DMS79 (cell line): Measurements from ENCODE around the gene SSRP1.
"Not testable (repeated sequence)": the region's sequence is repeated elsewhere in the genome, so short reads cannot be mapped to it uniquely, and the experiment has no call there.

ENCODE experiments used
- DNase-seq: peaks from one replicate; lab custom pipeline; 2025; lab: John Stamatoyannopoulos, UW

SSRP1 gene

DNA sequence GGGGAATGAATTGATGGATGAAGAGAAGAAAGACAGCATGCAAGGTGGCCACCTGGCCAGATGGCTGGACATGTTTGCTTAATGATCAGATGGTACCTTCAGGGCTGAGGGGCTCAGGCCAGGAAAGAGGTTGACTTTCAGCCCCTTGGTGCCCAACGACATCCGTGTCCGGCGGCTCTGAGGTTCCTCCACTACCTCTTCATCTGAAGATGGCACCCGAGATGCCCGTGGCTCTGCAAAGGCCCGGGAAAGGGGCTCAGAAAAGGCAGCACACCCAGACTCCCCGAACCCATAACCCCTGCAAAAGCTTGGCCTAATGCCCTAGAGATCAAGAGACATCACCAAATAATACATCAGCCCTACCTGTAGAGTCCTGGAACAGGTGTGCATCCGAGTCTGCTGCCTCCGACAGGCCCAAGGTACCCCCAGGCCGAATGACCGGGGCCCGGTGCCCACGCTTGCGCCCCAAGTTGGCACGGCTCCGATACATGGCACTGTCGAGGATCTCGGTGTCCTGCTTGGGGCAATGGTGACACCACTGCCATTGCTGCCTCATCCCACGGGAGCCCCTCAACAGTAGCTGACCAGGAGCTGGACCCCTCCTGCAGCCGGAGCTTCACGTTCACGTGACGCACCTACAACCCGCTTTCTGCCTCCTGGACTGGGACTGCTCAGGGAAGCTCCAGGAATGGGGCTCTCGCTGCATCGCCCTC lies 33.8 kb downstream of the SSRP1 start:
- DNase-seq: no peak

DNA sequence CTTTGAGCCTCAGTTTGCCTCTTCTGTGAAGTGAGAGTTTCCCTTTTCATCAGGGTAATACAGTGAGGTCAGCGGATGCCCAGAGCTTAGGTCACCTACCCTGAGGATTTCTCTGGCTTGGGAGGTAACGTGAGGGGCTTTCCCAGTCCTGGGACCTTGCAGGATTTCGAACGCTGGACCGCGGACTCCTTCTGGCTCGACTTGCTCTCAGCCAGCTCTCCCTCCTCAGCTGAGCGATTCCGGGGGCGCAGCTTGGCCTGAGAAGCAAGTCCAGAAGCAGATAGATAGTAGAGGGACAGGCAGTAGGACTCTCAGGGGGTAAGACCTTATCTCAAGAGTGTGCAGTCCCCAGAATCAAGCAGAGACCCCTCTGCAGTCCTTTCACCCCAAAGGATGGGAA lies 34.9 kb downstream of the SSRP1 start:
- no peak for DNase-seq

DNA sequence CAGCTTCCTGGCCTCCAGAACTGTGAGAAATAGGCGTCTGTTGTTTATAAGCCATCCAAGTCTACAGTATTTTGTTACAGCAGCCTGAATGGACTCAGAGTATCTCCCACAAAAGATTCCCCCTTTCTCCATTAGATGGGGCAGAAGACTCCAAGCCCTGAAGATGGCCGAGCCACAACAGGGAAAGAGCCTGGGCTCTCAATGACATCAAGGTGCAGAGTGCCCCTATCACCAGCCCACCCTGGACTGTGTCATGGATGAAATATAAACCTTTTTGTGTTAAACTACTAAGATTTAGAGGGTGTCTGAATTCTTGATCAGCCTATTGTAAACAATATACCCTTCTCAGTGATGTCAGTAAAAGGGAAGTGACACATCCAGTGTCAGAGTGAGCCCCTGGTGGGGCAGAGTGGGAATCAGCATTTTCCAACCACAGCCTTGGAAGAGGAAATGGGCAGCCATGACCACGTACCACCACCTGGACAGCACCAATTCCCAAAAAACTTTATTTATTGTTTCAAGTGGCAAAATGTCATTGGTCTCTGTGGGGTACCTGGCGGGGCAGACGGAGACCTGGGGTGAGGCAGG lies 36.4 kb downstream of the SSRP1 start:
- no peak for DNase-seq

DNA sequence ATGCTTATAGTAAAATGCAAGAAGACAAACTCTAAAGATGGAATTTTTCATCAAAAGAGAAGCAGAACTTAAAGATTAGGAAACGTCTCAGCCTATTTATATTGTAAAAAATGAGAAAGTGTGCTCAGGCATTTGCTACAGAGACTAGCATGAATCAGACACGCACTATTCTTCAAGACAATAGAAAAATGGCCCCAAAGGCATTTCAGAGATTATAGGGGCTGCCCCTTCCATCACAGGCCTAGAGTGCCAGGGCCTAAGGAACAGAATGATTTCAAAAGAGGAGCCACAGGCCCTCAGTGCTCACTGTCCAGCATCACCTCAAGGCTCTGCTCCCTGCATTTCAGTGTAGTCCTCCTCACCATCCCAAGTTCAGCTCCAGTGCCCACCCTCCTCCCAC lies 38.5 kb downstream of the SSRP1 start:
- DNase-seq: no peak

DNA sequence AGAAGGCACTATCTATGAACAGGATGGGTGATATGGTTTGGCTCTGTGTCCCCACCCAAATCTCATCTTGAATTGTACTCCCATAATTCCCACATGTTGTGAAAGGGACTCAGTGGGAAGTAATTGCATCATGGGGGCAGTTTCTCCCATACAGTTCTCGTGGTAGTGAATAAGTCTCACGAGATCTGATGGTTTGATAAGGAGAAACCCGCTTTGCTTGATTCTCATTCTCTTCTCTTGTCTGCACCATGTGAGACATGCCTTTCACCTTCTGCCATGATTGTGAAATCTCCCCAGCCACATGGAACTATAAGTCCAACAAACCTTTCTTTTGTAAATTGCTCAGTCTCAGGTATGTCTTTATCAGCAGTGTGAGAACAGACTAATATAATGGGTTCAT lies 39.5 kb downstream of the SSRP1 start:
- not testable (repeated sequence) for DNase-seq

DNA sequence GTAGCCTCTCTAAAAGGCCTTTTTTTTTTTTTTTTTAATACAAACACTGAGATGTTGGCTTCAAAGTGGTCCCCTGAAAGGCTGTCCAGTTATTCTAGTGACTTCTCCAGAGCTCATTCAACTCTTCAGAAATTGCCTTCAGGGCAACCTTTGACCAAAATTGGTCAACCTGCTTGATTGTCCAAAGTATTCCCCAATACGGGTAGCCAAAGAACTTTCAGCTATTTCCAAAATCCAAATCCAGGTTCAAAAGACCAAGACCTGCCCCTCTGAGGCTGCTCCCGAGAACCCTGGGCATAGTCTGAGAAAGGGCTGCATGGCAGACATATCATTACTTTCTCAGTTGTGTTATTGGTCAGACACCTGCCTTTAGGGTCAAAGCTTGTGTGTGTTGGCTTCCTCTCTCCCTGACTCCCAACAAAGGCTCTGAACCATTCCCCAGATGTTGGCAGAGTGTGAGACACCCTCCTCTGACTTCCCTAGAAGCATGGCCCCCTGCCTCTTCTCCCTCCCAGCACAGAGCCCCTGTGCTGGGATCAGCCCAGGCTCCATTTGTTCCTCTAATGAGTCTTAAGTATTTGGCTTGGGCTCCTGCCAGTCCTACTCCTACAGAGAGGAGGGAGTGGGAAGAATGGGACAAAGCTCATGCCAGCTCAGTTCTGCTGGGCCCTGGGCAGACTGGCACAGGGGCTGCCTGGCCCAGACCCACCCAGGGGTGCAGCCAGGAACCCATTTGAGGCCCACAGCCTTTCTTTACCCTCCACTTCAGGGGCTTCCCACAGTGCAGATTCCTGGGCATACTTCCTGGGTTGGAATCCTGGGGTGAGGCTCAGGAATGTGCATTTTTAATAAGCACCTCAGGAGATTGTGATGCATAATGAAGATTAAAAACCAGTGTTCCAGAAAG lies 41.2 kb downstream of the SSRP1 start:
- peak; percentile 91 for DNase-seq

DNA sequence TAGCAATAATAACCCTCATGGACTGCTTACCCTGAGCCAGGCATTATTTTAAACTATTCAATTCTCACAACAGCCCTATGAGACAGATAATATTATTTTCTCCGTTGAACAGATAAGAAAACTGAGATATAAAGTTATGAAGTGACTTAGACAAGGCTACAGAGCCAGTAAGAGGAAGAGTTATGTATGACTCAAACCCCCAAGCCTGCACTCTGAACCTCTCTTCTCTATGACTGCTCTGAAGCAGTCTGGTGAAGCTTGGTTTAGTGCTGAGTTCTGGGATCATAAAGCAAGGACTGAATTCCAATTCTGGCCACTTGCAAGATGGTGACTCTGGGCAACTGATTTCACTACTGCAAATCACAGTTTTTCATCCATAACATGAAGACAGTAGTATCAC lies 45.4 kb downstream of the SSRP1 start:
- no peak for DNase-seq

DNA sequence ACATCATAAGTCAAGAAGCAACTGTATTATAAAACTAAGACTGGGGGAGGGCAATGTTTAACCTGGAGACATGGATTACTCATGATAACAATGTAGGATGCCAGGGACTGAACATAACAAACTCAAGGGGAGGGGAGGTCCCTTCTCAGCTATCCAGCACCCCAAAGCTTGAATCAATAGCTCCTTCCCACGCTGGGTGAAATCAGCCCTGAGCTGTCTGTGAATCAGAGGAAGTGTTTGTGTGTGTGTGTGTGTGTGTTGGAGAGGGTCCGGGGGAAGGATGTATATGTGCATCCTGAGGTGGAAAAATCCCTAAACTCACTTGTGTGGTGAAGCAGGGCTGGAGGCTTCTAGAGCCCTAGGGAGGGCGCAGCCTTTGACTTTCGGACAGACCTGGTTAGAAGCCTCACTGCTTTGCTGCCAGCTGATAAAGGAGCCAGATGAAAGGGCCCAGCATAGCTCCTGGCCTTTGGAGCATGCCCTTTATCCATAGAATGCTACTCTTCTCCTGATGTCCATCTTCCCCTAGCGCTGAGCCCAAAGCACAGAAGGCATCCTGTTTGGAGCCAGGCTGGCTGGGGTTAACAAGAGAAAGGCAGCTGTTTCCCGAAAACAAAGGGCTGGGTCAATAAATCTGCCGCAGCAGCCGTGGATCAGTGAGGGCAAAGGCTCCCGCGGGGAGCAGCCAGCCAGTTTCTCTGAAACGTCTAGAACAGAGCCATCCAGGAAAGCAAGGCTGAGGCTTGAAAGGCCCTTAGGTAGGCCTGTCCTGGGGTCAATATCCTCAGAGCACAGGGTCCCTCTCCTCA lies 46.7 kb downstream of the SSRP1 start:
- peak; percentile 7 for DNase-seq

DNA sequence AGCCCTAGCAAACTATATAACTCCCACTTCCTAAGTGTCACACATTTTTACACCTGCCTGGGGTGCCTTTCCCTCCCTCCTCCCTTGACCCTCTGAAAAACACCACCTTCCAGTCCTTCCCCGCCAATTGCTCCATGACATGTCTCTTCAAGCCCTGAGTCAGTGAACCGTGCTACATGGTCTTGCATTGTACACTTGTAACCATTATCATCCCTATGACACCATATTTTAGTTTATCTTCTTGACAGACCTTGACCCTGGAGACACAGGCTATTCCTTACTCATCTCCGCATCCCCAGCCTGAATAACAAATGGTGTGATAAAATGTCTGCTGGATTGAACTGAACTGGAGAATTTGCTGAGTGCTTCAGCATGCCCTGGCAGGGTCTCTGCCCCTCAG lies 47.8 kb downstream of the SSRP1 start:
- DNase-seq: no peak

DNA sequence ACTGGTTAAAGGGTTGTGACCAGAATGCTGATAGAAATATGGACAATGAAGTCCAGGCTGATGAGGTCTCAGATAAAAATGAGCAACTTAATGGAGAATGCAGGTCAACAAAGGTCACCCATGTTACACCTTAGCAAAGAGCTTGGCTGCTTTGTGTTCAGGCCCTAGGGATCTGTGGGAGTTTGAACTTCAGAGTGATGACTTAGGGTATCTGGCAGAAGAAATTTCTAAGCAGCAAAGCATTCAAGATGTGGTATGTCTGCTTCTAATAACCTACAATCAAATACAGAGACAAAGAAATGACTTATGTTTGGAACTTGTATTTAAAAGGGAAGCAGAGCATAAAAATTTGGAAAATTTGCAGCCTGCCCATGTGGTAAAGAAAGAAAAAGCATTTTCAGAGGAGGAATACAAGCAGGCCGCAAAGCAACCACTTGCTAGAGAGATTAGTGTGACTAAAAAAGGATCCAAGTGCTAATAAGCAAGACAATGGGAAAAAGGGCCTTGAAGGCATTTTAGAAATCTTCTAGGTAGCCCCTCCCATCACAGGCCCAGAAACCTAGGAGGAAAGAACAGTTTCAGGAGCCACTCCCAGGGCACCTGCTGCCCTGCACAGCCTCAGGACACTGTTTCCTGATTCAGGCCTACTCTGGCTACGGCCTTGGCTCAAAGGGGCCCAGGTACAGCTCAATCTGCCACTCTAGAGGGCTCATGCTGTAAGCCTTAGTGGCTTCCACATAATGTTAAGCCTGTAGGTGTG lies 52.3 kb downstream of the SSRP1 start:
- DNase-seq: no peak

DNA sequence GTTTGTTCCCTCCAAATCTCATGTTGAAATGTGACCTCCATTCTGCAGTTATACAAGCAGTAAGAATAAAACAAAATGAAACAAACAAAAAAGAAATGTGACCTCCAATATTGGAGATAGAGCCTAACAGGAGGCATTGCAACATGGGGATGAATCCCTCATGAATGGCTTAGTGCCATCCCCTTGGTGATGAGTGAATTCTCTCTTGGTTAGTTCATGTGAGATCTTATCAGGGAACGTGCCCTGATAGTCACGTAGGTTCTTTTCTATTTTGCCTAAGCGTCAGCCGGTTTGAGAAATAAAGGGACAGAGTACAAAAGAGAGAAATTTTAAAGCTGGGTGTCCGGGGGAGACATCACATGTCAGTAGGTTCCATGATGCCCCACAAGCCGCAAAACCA lies 54.1 kb downstream of the SSRP1 start:
- not testable (repeated sequence) for DNase-seq

DNA sequence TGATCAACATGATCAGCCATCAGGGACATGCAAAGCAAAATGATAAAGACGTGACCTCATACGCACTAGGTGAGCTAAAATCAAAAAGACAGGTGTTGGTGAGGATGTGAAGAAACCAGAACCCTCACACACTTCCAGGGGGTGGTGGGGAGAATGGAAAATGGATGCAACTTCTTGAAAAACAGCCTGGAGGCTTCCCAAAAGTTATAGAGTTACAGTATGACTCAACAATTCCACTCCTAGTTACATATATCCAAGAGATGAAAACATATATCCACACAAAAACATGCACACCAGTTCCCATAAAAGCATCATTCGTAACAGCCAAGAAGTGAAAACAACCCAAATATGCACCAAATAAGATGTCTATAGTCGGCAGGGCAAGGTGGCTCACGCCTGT lies 56.6 kb downstream of the SSRP1 start:
- DNase-seq: no peak

DNA sequence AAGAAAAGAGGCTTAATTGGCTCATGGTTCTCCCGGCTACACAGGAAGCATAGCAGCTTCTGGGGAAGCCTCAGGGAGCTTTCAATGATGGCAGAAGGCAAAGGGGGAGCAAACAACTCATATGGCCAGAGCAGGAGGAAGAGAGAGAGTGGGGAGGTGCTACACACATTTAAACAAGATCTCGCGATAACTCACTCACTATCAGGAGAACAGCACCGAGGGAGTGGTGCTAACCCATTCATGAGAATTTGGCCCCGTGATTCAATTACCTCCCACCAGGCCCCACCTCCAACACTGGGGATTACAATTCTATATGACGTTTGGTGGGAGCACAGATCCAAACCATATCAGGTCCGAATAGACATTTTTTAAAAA lies 57.0 kb downstream of the SSRP1 start:
- DNase-seq: no peak

DNA sequence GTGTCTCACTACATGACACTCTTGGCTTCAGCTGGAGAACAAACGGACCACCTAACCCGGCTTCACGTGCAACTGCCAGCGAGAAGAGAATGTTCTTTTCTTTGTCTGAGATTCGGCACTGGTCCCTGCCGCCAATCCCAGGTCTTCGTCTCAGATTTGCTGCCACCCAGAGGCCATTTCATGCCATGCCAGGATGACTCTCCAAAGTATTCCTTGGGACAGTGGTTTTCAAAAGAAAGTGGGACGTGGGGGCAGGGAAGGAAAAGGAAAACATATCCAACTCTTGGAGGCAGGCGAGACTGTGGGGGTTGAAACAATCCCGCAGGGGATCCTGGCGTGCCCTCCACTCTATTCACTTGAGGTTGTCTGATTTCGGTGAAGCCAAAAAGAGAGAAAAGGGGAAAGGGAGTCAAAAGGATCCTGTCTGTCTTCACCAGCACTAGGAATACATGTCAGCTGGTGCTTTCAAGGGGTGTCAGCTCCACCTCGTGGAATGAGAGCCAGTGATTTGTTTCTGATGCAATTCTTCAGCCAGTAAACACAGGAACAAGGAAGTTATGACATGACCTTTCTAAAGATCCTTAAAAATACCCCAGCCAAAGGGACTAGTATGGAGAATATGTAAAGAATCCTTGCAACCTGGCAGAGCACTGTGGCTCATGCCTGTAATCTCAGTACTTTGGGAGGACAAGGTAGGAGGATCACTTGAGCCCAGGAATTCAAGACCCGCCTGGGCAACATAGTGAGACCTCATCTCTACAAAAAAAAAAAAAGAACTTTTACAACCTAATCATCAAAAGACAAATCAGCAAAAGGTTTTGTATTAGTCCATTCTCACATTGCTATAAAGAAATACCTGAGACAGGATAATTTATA lies 57.6 kb downstream of the SSRP1 start:
- DNase-seq: peak; percentile 35

DNA sequence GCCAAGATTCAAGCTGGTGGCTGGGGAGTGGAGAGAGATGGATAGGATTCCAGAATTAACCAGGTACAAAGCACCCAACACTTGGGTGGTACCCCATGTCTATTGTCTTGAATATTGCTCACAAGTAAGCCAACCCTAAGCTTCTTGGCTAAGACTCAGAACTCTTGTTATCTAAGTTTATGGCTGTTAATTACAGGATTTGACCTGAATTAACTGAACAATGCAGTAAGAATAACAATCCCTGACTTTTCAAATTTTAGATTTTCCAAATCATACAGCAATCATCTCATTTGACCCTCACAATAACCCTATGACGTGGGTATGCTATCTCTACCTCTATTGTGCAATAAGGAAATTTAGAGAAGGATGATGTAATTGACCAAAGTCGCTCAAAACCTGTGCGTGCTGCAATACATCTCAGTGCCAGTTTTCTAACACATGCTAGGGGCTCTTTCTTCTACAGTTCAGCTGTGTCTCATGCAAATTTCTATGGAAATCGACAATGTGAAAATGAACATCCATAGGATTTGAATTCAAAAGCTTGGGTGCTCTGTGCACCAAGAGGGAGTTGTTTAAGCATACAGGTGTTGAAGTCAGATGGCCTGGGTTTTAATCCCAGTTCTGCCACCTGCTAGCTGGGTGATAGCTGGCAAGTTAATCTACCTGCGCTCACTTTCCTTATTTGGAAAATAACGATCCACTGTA lies 58.6 kb downstream of the SSRP1 start:
- DNase-seq: no peak

DNA sequence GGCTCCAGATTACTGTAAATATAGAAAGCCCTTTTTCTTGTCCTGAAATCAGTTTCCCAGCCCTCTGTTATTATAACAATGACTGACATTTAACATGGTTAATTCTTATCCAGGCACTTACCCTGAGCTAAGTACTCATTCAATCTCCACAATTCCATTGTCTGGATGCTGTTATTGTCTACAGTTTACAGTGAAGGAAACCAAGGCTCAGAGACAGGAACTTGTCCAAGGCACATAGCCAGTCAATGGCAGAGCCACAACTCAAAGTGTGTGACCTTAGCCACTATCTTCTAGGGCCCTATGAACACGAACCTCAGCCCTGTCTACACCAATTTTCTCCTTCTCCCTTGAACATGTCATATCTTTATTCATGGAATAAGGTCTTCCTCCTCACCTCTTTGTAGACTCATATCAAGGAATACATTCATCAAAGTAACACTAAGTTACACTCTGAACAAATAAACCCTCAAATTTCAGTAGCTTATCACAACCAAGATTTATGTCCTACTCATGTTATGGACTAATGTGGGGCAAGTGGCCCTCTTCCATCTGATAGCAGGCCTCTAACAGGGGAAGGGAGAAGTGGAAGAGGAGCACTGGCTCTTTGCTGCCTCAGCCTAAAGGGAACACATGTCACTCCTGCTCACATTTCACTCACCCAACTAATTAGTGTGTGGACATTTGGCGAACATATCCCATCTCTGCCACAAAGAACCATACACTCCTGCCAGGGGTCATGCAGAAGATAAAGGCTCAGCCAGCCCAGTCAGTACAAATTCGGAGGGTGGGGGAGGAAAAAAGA lies 59.3 kb downstream of the SSRP1 start:
- DNase-seq: no peak
